CD4-positive, alpha-beta T cell (primary cell): ENCODE measurements around the gene TEX101. TPM values are rescaled to one million over a fixed set of nuclear protein-coding genes. Genes with fewer than 3 reads are reported as not detected.
"Not testable (repeated sequence)": the region's sequence is repeated elsewhere in the genome, so short reads cannot be mapped to it uniquely, and the experiment has no call there.

Experiments
- ATAC-seq: fragments of 200-7000 bp; cut with Tn5 transposase; one replicate; pipeline ENCODE4 v1.10.0; 2022; ENCODE audit warnings: mild to moderate bottlenecking; ENCODE audit not compliant: poor library complexity
- CTCF ChIA-PET: fragments of 350-600 bp; sonication (Branson Sonifier 250); formaldehyde crosslinking; loops from one replicate; lab custom pipeline; 2021; ENCODE audit warnings: antibody characterized with exemption, inconsistent platforms; lab: Charles Lee
- POLR2A ChIA-PET: fragments of 350-600 bp; sonication (Branson Sonifier 250); formaldehyde crosslinking; loops from one replicate; lab custom pipeline; 2021; ENCODE audit warnings: antibody characterized with exemption, inconsistent platforms; lab: Charles Lee
- DNase-seq, 14 experiments: peaks; one replicate each; pipeline ENCODE4 v3.0.0-alpha.2; 2013 to 2020; ENCODE audit warnings: mixed read lengths in 2 of 14
- H3K27ac ChIP-seq, 2 donors: one replicate each; pipeline versions ENCODE4 v1.5.1 to v1.7.0; 2013; ENCODE audit warnings: low read length in 2 of 2, low read depth in 1 of 2, mild to moderate bottlenecking in 1 of 2
- H3K27me3 ChIP-seq, 2 experiments: 1 replicate in 1 of 2; 2 replicates in 1 of 2; pipeline versions ENCODE4 v1.6.1 to v1.7.0; 2013; ENCODE audit warnings: low read length in 2 of 2, control low read depth in 1 of 2, mild to moderate bottlenecking in 1 of 2, moderate library complexity in 1 of 2; ENCODE audit not compliant: insufficient read depth in 2 of 2, control insufficient read depth in 1 of 2
- H3K36me3 ChIP-seq: one replicate; pipeline ENCODE4 v1.6.1; 2013; ENCODE audit warnings: low read length, control low read depth; ENCODE audit not compliant: insufficient read depth
- H3K4me1 ChIP-seq: one replicate; pipeline ENCODE4 v1.6.1; 2013; ENCODE audit warnings: low read length, control low read depth; ENCODE audit not compliant: insufficient read depth
- H3K4me3 ChIP-seq: one replicate; pipeline ENCODE4 v1.5.1; 2013; ENCODE audit warnings: mild to moderate bottlenecking, low read length, moderate library complexity
- H3K9me3 ChIP-seq, 2 experiments: 1 replicate in 1 of 2; 2 replicates in 1 of 2; pipeline versions ENCODE4 v1.6.1 to v1.7.0; 2013; ENCODE audit warnings: low read length in 2 of 2, mild to moderate bottlenecking in 2 of 2, control low read depth in 1 of 2, moderate library complexity in 1 of 2; ENCODE audit not compliant: control insufficient read depth in 1 of 2, insufficient read depth in 1 of 2
- H3K27ac Mint-ChIP-seq: one replicate; pipeline ENCODE4 v1.8.0; 2020; ENCODE audit warnings: mixed read lengths
- H3K27me3 Mint-ChIP-seq: one replicate; pipeline ENCODE4 v1.8.0; 2021; ENCODE audit warnings: mixed read lengths
- H3K36me3 Mint-ChIP-seq: one replicate; pipeline ENCODE4 v1.8.0; 2021; ENCODE audit warnings: low read depth, mixed read lengths
- H3K4me1 Mint-ChIP-seq: one replicate; pipeline ENCODE4 v1.8.0; 2021; ENCODE audit warnings: low read depth, mixed read lengths
- H3K4me3 Mint-ChIP-seq: one replicate; pipeline ENCODE4 v1.8.0; 2020; ENCODE audit warnings: mild to moderate bottlenecking, mixed read lengths
- H3K9me3 Mint-ChIP-seq: one replicate; pipeline ENCODE4 v1.8.0; 2020; ENCODE audit warnings: mixed read lengths
- CTCF ChIP-seq: fragments of 200-600 bp; IDR thresholded peaks from one replicate; pipeline ENCODE4 v1.8.0; 2022; ENCODE audit warnings: antibody characterized with exemption, mild to moderate bottlenecking
- intact Hi-C, 2 experiments: fragments of 100-400 bp; cut with DNase I in 1 of 2; cut with micrococcal nuclease in 1 of 2; formaldehyde crosslinking; loops; one replicate each; pipeline versions ENCODE4 v1.15.1 to v1.9.0; 2023 to 2025; cut with DNase I, micrococcal nuclease
- total RNA-seq, 174 experiments: library from RNA in 2 of 174; stranded (reverse) in 2 of 174; gene quantifications; one replicate each; pipeline ENCODE4 v1.2.3 and lab custom pipeline; 2021 to 2026

The TEX101 gene
- total RNA-seq, 2 experiments from 2014 or later, result not detected

- TF ChIP-seq CTCF, result no peak
- H3K27ac Mint-ChIP-seq, result peak overlapping the region; percentile 96
- intact Hi-C loops, result loop anchor here (1.0 to 10.0 kb wide), 2 partner anchors 29 to 365 kb away; partner anchors contain the start of gene LYPD5 (in 1 of the 2)
- Histone ChIP-seq H3K4me1 (peaks cover 43% of the 10 kb centered on the region), H3K27me3 (no peaks in the 10 kb centered on the region), H3K36me3 (no peaks in the 10 kb centered on the region), H3K27ac (peak overlapping the region in 1 of 2 donors; percentile 26), H3K9me3 (no peaks in the 10 kb centered on the region), H3K4me3 (no peak overlapping the region)
- H3K27me3 Mint-ChIP-seq, result no peaks in the 10 kb centered on the region
- DNase-seq (no peak), ATAC-seq (no peak)
- no peak overlapping the region for H3K4me3 Mint-ChIP-seq
- POLR2A ChIA-PET, result interaction anchor here (0.8 to 3.0 kb wide), 19 partner anchors 8 to 1238 kb away, joined by 3 to 69 read pairs (median 4); partner anchors contain the start of genes IRGQ, PHLDB3, ZNF575 and ZNF576
- peaks cover 70% of the 10 kb centered on the region for H3K4me1 Mint-ChIP-seq
- H3K9me3 Mint-ChIP-seq, result peaks cover 4% of the 10 kb centered on the region
- CTCF ChIA-PET, result interaction anchor here (1.0 to 1.9 kb wide), 6 partner anchors 24 to 155 kb away, joined by 3 to 10 read pairs (median 6); partner anchors contain the start of gene PHLDB3
- H3K36me3 Mint-ChIP-seq, result no peaks in the 10 kb centered on the region
Measured at GRCh38 chr19:43439709-43440063, 25.0 kb downstream of the TEX101 start.

- Mint-ChIP-seq H3K4me1 (peaks cover 63% of the 10 kb centered on the region), H3K27me3 (no peaks in the 10 kb centered on the region), H3K9me3 (peaks cover 4% of the 10 kb centered on the region), H3K4me3 (no peak overlapping the region), H3K36me3 (no peaks in the 10 kb centered on the region), H3K27ac (peak overlapping the region; percentile 96)
- DNase-seq, result no peak
- Histone ChIP-seq H3K36me3 (no peaks in the 10 kb centered on the region), H3K4me1 (peaks cover 44% of the 10 kb centered on the region), H3K4me3 (no peak overlapping the region), H3K9me3 (no peaks in the 10 kb centered on the region), H3K27ac (no peak overlapping the region), H3K27me3 (no peaks in the 10 kb centered on the region)
- ATAC-seq, result no peak
- POLR2A ChIA-PET, result interaction anchor here (0.5 to 1.7 kb wide), 3 partner anchors 9 to 243 kb away, joined by 3 to 4 read pairs (median 4); no protein-coding TSS in a partner anchor
- no peak for TF ChIP-seq CTCF
- CTCF ChIA-PET, result interaction anchor here (1.7 to 2.7 kb wide), 2 partner anchors 9 to 78 kb away, joined by 5 to 11 read pairs; no protein-coding TSS in a partner anchor
- intact Hi-C loops, result no loop called here
Measured at GRCh38 chr19:43441716-43442115, 27.0 kb downstream of the TEX101 start.

- H3K9me3 Mint-ChIP-seq, H3K27me3 Mint-ChIP-seq, H3K36me3 Mint-ChIP-seq, ATAC-seq, intact Hi-C loops, H3K27ac ChIP-seq, DNase-seq, H3K4me3 Mint-ChIP-seq, H3K4me3 ChIP-seq, H3K27me3 ChIP-seq, H3K36me3 ChIP-seq, H3K9me3 ChIP-seq: not testable (repeated sequence)
- peaks cover 31% of the 10 kb centered on the region for H3K4me1 ChIP-seq
- peaks cover 48% of the 10 kb centered on the region for H3K4me1 Mint-ChIP-seq
- ChIA-PET POLR2A (interaction anchor here (1.6 kb wide), 1 partner anchor 20 kb away, joined by 7 read pairs; no protein-coding TSS in a partner anchor), CTCF (interaction anchor here (5.1 kb wide), 1 partner anchor 75 kb away, joined by 96 read pairs; no protein-coding TSS in a partner anchor)
- H3K27ac Mint-ChIP-seq, result peak overlapping the region; percentile 74
Measured at GRCh38 chr19:43444091-43444490, 29.4 kb downstream of the TEX101 start.
